ENCODE data around the gene ZIC5. TPM values are rescaled to one million over a fixed set of nuclear protein-coding genes. Genes with fewer than 3 reads are reported as not detected.

Gene ZIC5
- total RNA-seq, 1 donor from 2014 or later, result 0.03 TPM

DNA sequence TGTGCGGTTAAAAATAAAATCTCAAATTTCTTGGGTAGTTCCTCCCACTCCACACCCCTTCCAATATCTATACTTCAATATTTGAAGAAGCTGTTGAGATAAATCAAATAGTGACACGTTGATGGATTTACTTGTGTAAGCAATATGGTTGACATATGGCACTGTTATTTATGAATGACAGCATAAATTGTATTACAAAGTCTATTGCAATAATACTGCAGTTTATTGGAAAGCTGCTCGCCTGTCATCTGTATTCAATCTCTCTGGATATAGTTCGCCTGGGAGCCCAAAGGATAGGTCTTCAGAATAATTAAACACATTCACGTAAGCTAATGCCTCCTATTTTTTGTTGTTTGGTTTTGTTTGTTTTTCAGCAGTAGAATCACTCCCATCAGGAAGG is 5.0 kb upstream of the ZIC5 start:
- no peak for DNase-seq (ENCODE audit: low spot score)

DNA sequence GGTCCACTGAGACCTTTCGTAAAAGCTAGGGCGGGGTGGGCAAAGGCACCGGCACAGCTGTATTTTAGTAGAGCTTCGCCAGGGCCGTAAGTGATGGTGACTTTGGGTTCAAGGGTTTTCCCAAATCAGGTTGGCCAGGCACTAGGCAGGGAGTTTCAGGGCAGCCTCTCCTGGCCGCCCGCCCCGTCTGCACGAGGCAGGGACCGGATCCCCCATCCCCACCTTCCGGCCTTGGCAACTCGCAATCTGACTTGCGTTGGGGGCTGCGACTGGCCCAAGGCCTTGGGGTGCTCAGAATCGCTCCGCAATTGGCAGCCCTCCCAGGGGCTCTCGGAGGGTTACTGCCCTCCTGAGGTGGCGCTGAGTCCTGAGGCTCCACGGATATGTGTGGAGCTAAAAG is 4.1 kb upstream of the ZIC5 start:
- DNase-seq (ENCODE audit: low spot score), result no peak

DNA sequence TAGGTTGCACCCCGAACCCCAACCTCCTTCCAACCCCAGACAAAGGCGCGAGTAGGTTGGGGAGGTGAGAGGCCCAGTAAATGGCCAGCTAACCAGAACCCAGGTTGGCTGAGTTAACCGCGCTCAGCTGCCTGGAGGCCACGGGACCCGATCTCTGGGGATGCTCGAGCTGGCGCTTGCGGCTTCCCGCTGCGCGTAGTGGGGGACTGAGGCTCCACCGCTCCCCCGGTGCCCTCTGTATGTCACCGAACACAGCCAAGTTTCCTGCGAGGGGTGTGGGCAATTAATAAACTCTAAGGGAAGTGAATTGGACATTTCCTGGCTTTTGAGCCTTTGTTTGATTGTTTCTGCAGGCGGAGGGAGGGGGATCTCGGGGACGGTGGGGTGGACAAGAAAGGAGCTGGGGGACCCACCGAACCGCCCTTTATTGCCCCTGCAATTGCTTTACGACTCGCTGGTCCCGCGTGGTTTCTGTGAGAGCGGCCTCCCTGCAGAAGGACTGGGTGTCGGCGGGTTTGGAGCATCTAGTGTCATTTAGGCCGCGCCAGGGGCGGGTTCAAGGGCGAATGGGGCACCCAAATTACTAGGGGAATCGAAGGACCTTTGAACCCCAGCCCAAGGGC is 3.5 kb upstream of the ZIC5 start:
- no peak for DNase-seq (ENCODE audit: low spot score)

DNA sequence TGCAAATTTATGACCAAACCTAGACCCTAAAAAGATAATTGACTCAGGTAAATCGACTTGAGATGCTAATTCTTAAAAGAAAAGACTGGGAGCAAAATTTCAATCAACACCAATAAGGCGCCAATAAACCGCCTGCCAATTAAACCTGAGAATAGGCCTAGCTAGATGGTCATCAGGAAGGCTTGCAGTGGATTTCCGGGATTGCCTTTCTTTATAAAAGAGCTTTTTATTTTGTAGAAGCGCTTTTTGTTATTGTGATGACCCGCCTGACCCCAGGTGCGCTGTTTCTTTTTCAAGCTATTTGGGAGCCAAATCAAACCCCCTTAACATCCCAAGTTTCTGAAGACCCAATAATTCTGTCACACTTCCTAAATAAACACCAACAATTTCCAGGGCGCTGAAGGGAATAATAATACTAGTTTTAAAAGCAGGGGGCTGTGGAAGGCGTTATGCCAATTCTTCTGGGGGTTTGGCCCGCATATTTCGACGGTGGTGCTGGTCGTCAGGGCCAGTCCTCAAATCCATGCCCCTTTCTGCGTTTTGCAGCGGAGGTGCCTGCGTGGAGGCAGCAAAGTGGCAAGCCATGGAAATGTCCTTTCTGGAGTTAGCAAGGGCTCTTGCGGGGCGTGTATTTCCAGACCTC is 2.9 kb upstream of the ZIC5 start:
- DNase-seq (ENCODE audit: low spot score), result no peak

DNA sequence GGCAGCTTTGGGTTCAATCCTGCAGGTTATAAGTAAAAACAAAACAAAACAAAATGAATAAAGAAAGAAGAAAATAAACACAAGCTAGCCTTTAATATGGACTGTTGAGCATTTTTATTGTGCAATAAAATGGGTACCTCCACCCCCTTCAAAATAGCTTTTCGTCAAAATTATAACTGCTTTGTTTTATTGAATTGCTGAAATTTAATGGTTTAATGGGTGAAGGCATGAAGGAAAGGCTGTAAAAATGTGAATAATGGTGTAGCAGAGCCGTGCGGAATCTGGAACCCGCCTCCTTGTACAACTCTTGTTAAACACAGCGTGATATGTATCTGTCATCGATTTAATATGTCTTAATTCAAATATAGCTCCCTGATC is 2.2 kb upstream of the ZIC5 start:
- DNase-seq (ENCODE audit: low spot score), result no peak

DNA sequence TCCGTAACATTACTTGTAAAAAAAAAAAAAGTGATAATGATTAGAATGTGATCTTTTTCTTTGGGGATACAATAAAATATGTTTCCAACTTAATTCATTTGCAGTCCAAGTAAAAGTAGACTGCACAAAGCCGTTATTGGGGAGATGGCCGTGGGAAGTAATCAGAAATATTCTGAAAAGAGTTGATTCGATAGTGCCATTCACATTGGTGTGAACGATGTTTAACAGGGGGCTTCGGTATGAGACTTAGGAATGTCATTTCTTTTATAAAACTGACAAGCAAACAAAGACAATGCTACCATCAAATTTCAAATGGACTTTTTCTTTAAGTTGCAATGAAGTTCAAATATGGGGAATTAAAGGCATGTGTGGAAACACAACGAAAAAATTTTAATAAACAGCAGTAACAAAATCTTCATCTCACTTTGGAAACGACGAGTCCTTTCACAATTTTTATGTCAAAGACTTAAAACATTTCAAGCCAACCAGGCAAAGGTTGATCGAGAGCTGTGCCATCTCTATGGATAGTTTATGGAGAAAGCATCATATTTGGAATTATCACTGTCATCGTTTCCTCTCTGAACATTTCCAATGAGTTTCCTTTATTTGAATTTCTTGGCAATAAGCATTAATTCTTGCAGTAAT is 1.7 kb upstream of the ZIC5 start:
- DNase-seq (ENCODE audit: low spot score), result no peak

DNA sequence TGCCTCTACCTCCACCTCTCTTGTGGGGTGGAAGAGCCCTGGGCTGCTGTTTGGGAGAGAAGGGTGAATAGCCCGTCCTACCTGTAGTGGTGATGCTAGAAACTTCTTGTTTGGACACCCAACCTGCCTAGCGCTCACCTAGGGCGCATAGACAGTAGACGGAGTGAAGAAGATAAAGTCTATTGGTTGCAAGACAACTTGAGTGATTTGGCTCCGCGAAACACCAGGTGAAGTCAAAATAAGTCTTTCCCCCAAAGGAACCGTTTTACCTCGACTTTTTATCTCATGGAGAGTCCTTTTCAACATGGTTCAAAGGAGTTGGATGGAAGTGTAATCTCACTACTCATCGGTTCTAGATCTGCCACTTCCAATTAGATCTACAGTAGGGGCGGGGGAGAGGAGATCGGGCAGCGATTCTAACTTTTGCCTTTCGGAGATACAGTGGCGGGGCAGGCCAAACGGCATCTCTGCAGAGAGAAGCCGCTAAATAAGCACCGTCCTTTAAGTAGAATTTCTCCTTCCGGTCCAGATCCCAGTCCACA is 694 bp upstream of the ZIC5 start:
- DNase-seq (ENCODE audit: low spot score), result no peak

DNA sequence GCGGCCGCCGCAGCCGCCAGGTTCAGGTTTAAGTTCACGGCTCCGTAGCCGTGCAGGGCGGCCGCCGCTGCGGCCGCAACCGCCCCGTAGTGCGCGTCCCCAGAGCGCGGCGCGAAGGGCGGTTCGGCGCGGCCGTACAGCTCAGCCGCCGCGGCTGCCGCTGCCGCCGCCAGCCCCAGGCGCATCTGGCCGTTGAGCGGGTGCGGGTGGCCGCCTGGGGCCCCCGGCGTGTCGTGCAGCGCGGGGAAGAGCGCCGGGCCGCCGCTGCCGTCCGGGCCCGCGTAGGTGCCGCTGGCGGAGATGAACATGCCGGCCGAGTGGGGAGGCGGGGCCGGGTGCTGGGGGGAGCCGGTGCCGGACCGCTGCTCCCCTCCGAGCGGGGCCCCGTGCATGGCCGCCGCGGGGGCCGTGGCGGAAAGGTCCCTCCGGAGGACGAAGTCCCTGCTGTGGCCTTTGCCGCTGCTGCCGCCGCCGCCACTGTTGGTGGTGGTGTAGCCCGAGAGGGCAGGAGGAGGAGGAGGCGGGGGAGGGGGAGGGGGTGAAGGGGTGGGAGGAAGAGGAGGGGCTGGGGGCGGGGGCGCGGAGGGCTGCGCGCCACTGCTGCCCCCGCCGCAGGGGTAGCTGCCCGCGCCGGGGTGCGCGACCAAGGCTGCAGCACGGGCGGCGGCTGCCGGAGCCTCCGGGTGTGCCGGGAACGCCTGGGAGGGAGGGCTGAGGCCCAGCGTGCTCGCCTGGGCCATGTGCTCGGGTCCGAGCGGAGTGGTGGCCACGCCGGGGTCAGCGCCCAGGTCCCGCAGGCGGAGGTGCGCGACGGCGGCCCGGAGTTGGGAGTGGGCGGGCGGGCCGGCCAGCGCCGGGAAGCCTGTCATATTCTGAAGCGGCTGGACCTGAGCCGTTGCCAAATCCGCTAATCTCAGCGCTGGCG is 654 bp downstream of the ZIC5 start:
- DNase-seq (ENCODE audit: low spot score), result no peak

DNA sequence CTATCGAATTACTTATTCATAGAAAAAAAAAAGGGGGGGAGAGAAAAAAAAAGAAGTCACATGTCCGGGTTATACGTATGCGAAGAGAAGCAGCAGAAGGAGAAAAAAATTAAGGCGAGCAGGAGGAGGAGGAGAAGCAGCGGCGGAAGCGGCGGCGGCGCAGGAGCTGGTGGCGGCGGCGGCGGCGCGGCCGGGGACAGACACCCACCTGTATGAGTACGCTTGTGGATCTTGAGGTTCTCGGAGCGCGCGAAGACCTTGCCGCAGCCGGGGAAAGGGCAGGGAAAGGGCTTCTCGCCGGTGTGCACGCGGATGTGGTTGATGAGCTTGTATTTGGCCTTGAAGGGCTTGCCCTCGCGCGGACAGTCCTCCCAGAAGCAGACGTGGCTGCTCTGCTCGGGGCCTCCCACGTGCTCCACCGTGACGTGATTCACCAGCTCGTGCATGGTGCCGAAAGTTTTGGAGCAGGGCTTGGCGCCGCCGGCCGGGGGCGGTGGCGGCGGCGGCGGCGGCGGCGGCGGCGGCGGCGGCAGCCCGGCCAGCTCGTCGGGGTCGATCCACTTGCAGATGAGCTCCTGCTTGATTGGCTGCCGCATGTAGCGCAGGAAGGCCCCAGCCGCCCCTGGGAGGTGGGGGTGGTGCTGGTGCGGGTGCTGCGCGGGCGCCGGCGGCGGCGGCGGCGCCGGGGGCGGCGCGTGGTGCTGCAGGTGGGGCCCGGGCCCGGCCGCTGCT is 1.5 kb downstream of the ZIC5 start:
- DNase-seq (ENCODE audit: low spot score), result no peak

DNA sequence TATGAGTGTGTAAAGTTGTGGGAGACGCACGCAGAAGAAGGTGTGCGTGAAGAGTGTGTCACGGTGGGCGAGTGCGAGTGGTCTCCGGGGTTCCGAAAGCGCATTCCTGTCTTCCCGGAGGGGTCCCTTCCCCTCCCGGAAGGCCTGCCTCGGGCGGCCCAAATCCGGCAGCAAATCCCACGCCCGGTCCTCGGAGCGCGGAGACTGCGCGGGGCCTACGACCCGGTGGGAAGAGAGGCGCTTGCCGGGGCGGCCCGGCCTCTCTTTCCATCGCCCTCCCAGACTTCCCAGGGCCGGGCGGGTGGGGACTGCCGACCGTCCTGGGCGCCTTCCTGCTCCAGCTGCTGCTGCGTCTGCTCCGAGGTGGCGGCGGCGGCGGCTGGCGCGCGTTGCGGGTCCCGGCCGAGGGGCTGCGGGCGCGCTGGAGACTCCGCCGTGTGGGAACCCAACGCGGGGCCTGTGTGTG is 2.1 kb downstream of the ZIC5 start:
- no peak for DNase-seq (ENCODE audit: low spot score)

DNA sequence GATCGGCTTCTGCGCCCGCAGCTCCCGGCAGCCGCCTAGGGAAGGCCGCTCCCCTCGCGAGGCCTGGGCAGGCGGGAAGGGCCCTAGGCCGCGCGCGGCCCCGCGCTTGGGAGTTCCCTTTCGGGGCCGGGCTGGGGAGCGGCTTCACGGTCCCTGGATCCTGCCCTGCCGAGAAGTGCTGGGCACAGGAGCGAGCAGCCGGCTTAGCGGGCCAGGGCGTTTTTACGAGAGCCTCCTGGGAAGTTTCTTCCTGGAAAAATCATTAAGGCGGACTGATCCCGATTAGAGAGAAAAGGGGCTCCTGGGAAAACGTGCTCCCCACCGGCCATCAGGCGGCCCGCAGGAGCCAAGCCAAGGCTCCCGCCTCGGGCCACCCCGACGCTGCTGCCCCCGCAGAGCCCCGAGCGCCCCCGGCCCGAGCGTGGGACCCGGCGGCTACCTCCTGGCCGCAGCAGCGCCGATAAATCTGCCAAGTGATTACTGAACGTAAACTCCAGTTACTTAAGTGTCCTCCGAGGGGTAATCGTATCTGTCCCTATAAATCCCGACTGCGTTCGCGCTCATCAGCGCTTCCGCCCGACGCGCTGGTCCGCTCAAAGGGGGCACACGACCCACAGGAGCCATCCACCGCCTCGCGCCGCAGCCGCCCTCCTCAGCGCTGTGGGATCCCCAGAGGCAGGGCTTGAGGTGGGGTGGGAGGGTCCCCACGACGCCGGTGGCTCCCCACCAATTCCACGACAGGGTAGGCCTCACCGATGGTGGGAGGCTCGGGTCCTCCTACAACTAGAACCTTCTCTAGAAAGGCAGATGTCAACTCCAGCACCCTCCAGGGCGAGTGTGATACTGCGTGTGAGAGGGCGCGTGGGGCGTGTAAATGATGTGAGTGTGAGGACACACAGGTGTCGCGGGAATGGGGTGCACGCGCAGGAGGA is 2.8 kb downstream of the ZIC5 start:
- no peak for DNase-seq (ENCODE audit: low spot score)

DNA sequence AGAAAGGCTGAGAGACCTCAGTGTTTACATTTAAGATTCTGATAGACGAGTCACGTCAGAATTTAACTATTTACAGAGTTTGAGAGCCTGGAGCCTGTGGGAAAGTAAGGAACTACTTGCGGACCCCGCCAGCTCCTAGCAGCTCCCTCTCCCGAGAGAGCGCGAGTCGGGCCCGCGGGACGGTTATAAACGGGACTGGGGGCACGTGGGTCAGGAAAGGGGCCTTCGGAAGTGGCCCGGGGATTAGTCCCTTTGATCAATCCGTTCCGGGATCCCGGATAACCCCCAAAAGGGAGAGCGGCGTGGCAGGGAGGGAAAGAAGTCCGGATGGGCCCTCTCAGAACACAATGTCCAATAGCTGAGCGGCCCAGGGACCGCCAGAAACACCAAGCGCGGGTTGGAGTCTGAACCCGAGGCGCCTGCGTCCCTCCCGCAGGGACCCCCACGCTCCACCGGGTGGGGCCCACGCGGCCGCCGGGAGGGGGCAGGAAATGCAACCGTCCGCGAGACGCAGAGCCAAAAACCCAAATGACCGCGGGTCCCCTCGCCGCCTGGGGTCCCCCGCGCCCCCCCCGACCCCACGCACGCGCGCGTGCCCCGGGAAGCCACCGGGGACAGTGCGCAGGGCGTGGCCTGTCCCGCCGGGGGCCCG is 3.6 kb downstream of the ZIC5 start:
- no peak for DNase-seq (ENCODE audit: low spot score)

DNA sequence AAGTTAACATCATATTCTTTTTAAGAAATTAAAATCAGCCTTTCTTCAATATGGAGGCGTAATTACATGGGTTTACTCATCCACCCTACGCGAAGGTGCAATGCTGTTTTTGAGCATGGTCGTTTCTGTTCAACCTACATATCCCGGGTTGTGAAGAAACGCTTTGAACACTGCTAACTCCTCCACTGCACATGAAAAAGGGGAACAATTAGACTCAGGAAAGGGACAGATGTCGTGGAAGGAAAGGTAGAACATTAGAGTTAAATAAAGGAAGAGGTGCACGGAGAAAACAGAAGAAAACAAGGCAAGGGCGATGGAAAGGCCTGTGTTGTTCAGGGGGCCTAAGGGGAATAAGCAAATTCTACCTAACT is 4.1 kb downstream of the ZIC5 start:
- no peak for DNase-seq (ENCODE audit: low spot score)

DNA sequence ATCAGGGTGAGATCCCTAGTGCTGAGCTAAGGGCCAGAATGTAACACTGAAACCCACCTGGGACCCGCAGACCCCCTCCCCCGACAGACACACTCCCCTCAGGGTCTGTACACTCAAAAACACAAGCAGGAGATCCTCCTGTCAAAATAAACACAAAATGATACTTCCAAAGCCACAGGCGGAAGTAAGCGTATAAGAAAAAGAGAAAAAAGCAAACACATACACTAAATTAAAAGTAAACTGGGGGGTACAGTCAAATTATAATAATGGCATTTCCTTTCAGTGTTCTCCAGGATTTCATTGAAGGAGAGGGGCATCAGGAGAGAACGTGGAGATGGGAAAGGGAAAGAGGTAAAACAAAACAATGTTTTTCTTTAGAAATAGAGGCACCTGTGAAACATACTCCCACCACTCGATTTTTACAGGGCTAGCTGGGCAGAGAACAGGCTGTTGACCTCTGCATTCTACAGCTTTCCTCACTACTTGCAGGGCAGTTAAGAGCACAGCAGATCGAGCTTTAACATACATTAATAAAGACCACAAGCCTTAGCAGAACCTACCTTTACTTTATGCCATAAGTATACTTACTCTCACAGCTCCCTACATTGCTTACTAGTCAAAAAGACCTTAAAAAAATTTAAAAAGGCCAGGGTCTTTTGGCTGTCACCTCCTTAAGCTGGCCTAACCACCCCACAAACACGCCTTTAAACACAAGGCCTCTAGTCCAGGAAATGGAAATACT is 5.3 kb downstream of the ZIC5 start:
- DNase-seq (ENCODE audit: low spot score), result no peak

DNA sequence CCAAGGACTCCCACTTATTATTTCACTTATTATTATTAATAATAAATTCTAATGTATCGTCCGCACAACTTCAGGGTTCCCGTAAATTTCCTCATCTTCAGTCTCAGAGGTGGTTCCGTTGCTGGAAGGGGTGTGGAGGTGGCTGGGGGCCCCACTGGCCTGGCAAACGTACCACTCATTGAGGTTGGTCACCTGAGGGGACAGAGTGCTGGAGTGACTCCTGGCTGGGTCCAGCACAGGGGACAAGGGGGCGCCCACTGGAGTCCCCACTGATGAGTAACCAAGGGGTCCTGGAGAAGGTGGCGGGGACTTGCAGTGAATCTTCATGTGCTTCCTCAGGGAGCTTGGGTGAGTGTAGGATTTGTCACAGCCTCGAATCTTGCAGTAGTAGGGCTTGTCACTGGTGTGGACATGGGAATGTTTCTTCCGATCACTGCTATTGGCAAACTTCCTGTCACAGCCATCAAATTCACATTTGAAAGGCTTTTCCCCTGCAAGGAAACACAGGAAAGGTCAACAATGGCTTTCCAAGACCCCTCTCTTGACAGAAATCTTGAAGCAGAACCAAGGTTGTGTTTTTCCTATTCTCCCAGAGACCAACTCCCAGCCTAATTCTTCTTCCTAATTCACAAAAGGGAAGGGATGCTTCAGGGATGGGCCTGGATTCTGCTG is 6.1 kb downstream of the ZIC5 start:
- no peak for DNase-seq (ENCODE audit: low spot score)

DNA sequence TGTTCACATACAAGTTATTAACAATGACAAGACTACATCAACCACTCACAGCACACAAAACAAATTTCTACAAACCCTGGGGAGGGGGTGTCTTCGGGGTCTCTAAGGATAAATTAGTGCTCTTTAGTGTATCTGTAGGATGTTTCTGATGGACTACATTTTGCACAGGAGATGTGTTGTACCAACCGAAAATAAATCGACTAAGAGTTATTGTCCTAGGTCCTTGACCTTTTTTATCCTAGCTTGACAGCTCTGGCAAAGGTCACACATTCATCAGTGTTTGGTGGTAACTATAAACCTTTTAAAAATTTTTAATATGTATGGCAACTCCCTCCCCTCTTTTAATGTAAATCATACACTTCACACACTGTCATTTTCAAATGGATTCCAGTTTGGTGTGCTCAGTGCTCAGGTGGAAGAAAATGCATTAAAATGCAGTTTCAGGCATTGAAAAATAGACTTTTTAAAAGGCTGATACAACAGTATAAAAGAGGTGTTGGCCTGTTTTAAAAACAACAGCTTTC is 7.7 kb downstream of the ZIC5 start:
- no peak for DNase-seq (ENCODE audit: low spot score)

DNA sequence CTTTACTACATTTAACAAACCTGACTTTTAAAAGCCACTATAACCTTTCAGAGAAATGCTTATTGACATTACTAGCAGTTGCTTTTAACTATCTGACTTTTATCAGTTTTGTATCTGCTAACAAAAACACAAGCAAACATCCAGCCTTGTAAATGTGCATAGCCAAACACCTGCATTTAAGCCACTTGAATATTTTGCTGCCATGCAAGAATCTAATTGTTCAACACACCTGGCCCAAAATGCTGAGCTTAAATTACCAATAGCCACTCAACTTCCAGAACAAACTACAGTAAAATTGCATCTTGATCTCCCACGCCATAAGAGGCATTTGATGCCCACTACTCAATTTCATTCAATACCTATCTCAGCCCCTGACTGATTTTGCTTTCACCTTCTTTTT is 9.3 kb downstream of the ZIC5 start:
- no peak for DNase-seq (ENCODE audit: low spot score)

DNA sequence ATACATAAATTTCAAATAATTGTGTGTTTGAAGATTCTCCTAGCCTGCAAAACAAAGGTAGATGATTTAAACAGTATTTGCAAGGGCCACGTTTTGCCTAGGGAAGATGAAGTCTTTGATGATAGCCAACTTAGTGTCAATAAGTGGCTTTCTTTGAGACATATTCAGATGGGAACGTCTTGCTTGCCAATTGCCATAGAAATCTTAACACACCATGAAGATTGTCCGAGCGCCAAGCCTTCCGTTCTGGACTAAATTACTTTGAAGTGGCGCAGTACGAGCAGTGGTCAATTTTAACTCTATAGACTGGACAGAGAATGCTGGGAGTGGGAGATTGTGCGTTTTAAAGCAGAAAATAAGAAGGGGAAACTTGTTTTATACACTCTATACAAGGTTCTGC is 9.9 kb downstream of the ZIC5 start:
- DNase-seq (ENCODE audit: low spot score), result no peak

All from mucosa of gallbladder (tissue), 1 donor.